HG02973 (cell line): ENCODE measurements around the gene ZCRB1.
"Not testable (repeated sequence)": the region's sequence is repeated elsewhere in the genome, so short reads cannot be mapped to it uniquely, and the experiment has no call there.

Source experiments
- ATAC-seq: cut with Tn5 transposase; IDR thresholded peaks from one replicate; pipeline ENCODE4 v1.9.1; 2021; ENCODE audit warnings: moderate library complexity; ENCODE audit not compliant: unreplicated experiment

ZCRB1 gene

GRCh38 chr12:42332301-42333285, 6.7 kb upstream of the ZCRB1 start:
- peak; percentile 74 for ATAC-seq

DNA sequence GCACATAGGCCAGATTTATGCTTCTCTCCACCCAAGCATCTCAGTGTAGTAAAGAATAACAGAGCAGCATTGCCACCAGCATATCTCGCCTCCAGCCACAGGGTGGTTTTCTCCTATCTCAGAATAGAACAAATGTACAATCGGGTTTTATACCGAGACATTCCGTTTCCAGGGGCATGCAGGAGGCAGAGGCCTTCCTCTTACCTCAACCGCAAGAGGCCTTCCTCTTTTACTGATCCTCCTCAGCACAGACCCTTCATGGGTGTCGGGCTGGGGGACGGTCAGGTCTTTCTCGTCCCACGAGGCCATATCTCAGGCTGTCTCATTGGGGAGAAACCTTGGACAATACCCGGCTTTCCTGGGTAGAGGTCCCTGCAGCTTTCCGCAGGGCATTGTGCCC, 4.2 kb upstream of the ZCRB1 start:
- ATAC-seq, result not testable (repeated sequence)

GRCh38 chr12:42327227-42327590, 1.3 kb upstream of the ZCRB1 start:
- no peak for ATAC-seq

GRCh38 chr12:42326541-42327226, 790 bp upstream of the ZCRB1 start:
- peak; percentile 28 for ATAC-seq

DNA sequence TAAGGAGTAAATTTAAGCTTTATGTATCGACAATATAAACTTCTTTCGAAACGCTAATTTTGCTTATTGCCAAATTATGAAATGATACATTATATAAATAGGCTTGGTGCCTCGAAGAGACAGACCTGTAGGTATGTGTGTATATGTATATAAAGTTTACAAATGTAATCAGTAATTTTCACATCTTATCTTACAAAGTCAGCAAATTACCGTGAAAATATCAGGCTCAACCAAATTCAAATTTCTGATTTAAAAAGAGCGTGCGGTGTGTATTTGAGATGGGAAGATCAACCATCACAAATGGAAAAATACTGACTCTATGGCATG, 605 bp downstream of the ZCRB1 start:
- ATAC-seq, result no peak

DNA sequence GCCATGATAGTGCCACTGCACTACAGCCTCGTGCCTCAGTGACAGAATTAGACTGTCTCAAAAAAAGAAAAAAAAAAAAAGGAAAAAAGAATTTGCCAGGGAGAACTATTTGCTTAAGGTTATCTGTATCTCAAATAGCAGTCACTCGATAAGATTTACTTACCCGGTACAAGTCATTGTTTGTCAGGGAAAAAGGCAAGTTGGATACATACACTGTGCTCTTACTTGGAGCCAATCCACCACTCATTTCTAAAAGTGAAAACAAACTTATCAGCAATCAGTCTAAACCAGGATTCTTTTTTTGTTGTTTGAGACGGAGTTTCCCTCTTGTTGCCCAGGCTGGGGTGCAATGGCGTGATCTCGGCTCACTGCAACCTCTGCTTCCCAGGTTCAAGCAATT, 2.0 kb downstream of the ZCRB1 start:
- no peak for ATAC-seq

DNA sequence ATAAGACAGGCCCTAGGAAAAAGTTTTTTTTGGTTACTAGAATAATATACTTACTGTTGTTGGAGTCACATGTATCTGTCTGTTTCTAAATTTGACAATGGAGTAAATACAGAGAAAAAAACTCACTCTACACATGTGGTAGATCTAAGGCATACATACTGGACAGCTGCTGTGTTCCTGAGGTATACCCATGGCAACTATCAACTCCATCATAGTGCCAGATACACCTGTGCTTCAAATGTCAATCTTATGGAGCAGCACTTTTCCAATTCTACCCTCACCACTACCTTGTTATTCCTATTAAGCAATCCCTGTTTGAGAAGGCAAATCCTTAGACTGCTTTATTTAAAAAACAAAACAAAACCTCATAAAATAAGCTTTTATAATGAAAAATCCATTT, 3.3 kb downstream of the ZCRB1 start:
- no peak for ATAC-seq

DNA sequence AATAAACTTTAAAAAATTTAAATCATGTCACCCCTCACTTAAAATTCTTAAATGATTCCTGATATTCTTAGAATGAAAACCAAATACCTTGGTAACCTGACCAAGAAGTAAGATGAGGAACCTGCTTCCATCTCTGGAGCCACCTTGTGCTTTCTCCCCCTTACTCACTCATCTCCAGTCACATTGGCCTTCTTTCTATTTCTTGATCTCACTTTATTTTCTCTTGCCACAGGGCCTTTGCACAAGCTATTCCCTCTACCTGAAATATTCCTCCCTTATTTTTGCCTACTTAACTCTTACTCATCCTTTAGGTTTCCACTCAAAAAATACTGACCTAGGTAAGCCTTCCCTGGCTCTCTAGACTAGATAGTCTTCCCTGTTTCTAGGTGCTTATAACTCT, 5.1 kb downstream of the ZCRB1 start:
- ATAC-seq, result no peak

DNA sequence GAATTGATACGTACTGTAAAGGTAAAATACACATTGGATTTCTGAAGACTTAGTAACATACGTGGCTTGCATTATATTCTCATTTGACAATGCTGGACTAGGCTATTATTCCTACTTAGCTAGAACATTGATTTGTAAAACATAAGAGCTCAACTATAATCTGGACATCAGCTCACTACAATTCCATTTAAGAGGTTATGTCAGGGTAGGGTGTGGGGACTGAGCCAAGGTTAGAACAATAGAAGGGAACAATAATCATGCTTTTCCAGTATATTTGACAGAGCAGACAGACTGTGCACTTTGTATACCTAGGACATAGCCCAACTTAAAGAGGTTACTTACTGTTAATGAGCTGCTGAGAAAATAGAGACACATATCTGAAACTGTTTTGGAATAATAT, 10.8 kb downstream of the ZCRB1 start:
- no peak for ATAC-seq

DNA sequence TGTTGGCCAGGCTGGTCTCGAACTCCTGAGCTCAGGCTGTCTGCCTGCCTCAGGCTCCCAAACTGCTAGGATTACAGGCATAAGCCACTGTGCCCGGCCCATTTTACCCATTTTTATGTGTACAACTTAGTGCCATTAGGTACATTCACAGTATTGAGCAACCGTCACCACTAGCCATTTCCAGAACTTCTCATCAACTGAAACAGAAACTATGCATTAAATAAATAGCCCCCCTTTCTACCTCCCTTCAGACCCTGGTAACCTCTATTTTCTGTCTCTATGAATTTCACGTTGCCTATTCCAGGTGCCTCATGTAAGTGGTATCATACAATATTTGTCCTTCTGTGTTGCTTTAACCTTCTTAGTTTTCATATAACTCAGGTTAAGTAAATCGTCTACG, 15.9 kb downstream of the ZCRB1 start:
- no peak for ATAC-seq

GRCh38 chr12:42308390-42308789, 17.5 kb downstream of the ZCRB1 start:
- ATAC-seq, result no peak

DNA sequence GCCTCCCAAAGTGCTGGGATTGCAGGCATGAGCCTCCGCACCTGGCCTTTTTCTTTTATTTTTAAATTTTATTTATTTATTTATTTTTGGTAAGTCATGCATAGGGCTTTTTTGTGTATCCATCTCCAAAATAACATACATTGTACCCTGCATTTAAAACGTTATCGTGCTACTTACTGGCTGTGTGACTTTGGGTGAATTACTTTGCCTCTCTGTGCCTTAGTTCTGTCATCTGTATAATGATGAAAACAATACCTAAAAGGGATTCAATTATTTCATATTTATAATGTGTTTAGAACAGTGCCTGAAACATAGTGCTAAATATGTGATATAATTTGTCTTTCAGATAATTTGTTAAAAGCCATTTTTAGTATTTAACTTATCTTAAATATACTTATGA, 19.6 kb downstream of the ZCRB1 start:
- ATAC-seq, result no peak

DNA sequence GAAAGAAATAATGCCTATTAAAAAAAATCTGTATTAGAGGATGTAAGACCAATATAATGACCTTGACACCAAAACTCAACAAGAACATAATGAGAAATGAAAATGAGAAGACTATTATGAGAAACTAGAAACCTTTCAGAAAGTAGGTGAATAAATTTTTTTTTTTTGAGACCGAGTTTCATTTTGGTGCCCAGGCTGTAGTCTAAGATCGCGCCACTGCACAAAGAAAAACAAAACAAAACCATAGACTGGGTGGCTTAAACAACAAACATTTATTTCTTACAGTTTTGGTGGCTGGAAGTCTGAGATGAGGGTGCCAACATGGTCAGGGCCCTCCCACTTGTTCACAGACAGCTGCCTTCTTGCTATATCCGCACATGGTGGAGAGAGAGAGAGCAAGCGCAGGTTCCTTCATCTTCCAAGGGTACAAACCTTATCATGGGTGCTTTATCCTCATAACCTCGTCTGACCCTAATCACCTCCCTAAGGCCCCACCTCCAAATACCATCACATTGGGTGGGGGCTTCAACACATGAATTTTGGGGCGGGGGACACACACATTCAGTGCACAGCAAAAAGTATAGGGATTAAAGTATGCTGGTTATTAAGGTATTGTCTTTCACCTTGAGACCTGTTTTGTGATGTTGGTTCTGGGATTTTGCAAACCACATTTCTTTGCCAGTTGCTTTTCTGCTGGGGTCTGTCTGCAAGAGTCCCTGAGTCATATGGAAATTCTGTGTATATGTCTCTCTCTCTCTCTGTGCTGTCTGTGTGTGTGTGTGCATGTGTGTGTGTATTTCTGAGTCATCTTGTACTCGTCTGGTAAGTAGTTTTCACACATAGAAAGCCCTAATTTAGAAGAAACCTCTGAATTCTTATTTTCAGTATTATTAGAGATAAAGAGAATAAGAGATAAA, 26.2 kb downstream of the ZCRB1 start:
- ATAC-seq, result peak; percentile 83

GRCh38 chr12:42298887-42299286, 27.0 kb downstream of the ZCRB1 start:
- no peak for ATAC-seq

DNA sequence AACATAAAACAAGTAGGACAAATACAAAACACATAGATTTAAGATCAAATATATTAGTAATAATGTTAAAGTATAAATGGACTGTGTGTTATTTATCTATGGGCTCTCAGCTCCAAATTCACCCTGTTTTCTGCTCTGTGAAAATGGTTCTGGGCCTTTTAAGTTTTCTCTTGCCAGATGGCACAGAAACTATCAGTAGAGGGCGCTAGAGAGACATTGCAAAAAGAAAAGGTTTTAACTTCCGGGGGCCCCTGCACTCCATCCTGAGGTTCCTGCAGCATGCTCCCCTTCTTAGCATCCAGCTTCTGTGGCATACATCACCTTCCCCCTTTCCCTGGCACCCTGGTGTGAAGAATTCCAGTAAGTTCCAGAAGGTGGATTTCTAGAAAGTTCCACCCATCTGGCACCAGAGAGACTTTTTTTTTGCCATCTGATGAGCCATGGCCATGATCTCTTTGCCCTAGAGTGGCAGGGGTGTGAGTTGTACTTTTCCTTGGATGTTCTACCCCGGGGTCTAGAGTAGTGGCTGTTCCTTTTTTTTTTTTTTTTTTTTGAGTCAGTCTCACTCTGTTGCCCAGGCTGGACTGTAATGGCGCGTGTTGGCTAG, 29.3 kb downstream of the ZCRB1 start:
- ATAC-seq, result no peak

DNA sequence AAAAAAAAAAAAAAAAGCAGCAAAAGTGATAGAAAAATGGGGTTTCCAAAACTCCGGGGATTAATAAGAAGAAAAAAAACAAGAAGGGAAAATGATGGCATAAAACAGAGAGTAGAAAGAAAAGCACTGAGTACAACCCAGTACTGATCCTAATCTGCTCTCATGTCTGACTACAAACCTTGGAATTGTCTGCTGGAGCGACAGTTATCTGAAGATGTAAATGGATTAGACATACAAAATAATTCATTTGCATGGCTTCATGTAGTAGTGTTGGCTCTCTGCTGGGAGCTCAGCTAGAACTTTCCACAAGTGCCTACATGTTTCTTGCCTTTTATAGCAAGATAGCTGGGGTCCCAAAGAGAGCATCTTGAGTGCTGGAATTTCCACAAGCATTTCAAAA, 34.2 kb downstream of the ZCRB1 start:
- ATAC-seq, result no peak

DNA sequence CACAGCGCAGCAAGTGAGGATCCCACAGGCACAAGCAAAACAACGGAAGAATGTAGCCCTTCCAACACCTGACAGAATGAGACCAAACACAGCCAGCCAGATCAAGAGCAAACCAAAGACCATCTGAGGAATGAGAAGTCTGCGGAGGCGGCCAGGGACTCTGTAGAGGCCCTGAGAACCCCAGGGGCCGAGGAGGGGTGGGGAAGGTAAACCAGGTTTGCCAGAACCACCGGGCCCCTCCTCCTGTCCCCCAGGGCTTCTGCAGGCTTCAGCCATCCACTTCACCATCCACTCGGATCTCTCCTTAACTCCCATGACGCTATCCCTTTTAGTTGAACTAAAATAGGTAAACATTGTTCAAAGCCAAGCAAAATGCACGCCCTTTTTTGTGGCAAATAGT, 37.4 kb downstream of the ZCRB1 start:
- ATAC-seq, result no peak

GRCh38 chr12:42286741-42287140, 39.2 kb downstream of the ZCRB1 start:
- ATAC-seq, result no peak

- no peak for ATAC-seq
Observed at GRCh38 chr12:42285431-42285830, 40.5 kb downstream of the ZCRB1 start.

- no peak for ATAC-seq
Observed at GRCh38 chr12:42284876-42285275, 41.0 kb downstream of the ZCRB1 start.

GRCh38 chr12:42284157-42284556, 41.7 kb downstream of the ZCRB1 start:
- no peak for ATAC-seq
